Measurements from ENCODE around the gene GPRC5B.

Gene GPRC5B

DNA sequence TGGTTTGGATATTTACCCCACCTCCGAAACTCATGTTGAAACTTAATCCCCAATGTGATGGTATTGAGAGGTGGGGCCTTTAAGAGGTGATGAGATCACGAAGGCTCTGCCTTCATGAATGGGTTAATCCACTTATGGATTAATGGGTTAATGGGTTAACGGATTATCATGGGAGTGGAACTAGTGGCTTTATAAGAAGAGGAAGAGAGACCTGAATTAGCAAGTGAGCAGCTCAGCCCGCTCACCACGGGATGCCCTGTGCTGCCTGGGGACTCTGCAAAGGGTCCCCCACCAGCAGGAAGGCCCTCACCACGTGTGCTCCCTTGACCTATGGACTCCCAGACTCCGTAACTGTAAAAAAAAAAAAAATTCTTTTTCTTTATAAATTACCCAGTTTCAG, 16.5 kb upstream of the GPRC5B start:
- no peak for DNase-seq
- intact Hi-C loops (cut with DNase I), result loop anchor here (10.0 kb wide), 1 partner anchor 404 kb away; no protein-coding TSS in a partner anchor

- intact Hi-C loops (cut with DNase I), result no loop called here
- DNase-seq, result no peak
Observed at GRCh38 chr16:19899605-19899955, 14.9 kb upstream of the GPRC5B start.

GRCh38 chr16:19898924-19899604, 14.4 kb upstream of the GPRC5B start:
- DNase-seq, result peak in 33 of 42 donors; percentile 27 to 86 (median 61)
- intact Hi-C loops (cut with DNase I), result no loop called here

DNA sequence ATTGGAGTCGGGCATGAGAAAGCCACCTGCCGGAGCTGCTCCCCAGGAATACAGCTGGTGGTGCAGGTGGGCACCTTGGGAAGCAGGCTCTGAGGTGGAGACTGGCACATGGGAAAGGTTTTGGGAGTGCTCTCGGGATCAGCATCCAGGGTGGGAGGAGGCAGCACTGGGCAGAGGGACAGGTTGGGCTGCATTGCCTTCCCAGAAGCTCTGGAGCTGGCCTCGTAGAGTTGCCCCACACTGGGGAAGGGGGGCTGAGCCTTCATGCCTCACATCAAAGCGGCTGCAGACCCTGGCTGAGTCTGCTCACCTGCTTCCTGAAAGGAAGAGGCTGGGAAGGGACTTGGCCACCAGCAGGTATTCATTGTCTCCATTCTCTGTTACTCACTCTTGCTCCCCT, 13.5 kb upstream of the GPRC5B start:
- intact Hi-C loops (cut with DNase I), result no loop called here

GRCh38 chr16:19896951-19897350, 12.3 kb upstream of the GPRC5B start:
- intact Hi-C loops (cut with DNase I), result no loop called here
- DNase-seq, result no peak

More for the DNA sequence above, 13.5 kb upstream of the GPRC5B start:
- no peak for DNase-seq

- DNase-seq, result no peak
- intact Hi-C loops (cut with DNase I), result no loop called here
Observed at GRCh38 chr16:19894586-19894985, 9.9 kb upstream of the GPRC5B start.

DNA sequence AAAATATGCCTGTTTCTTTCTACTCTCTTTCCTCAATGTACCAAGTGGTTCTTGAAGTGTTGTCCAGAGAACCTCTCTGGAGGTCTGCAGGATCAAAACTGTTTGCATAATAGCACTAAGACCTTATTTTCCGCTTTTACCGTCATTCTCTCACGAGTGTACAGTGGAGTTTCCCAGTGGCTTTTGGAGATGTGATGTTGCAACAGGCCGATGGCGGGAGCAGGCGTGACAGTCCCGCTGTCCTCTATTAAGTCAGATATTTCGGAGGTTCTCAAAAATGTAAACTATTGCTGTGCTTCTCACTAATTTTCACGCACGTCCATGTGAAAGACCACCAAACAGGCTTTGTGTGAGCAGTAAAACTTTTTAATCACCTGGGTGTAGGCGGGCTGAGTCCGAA, 8.3 kb upstream of the GPRC5B start:
- intact Hi-C loops (cut with DNase I), result no loop called here
- no peak for DNase-seq

GRCh38 chr16:19890901-19891300, 6.3 kb upstream of the GPRC5B start:
- intact Hi-C loops (cut with DNase I), result no loop called here
- DNase-seq, result no peak

DNA sequence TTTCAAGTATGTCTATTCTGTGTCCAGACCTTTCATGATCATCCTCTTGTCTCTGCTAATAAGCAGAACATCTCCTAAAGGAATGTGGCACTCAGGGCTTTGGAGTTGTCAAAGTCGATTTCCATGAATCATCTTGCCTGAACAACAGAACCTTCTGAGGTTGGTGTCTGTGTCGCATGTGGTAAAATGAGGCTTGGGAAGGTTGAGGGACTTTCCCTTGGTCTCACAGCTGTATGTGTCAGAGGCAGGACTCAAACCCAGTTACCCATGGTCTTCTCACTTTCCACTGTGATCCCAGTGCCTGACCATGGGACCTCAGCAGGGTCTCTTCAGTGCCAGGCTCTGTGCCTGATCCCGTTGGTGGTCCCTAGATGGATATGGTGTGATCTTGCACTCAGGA, 4.2 kb upstream of the GPRC5B start:
- intact Hi-C loops (cut with DNase I), result no loop called here
- DNase-seq, result no peak

DNA sequence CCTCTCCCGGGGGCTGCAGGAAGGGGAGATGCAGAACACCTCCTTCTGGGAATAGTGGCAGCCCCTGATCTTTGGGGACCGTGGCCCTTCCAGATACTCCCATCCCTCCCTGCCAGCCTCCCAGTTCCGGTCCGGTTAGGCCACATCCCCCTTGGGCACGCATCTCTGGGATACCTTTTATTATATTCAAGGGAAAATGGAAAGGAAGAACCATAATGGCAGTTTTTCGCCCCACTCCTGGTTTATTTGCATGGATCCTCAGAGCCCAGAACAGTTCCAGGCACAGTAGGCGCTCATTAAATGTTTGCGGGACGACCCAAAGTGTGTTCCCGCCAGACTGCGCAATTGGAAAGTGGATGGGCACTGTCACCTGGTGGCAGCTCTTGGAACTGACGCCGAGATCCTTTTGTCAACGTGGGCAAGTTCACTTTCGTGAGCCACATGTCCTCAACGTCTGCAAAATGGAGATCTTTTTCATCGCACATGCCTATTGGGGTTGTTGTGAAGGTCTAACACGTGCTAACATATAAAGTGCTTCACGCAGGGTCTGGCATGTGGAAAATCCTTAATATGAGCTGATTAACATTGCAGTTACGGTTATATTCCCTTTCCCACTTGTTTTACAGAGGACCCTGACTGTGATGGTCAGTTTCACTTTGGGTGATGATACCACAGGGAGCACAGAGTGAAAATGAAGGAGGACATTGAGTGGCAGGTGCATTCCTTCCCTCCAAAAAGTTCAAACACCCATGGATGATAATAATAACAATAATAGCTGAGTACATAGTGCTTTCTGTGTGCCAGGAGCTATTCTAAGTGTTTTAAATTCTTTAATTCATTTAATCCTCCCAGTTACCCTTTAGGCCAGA, 1.7 kb upstream of the GPRC5B start:
- intact Hi-C loops (cut with DNase I), result loop anchor here (1.0 to 2.0 kb wide), 2 partner anchors 285 to 330 kb away; no protein-coding TSS in a partner anchor
- DNase-seq, result peak; percentile 76 to 97 (median 90)

DNA sequence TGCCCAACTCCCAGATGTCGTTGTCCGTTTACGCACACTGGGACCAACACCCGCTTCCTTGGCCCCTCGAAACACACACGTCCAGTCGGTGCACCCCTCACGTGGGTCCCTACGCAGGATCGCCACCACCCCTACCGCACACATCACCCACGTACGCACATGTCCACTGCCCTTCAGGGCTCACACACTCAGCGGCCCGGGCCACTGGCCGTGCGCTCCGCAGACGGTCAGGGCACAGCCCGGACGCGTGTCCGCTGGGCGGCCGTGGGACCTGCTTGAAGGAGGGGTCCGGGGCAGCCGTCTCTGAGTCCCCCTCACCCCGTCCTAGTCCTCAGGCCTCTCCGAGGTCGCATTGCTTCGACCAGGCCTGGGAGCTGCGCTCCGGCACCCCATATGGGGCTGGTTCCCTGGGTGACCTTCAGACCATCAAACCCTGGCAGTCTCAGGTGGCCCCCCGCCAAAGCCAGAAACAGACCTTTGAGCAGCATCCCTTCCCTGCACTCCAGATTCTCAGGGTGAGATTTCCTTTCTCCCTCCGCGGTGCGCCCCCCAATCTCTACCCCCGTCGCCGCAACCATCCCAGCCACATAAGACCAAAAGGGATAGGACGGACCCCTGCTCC, 914 bp upstream of the GPRC5B start:
- intact Hi-C loops (cut with DNase I), result loop anchor here (1.0 to 2.0 kb wide), 2 partner anchors 284 to 329 kb away; no protein-coding TSS in a partner anchor
- DNase-seq, result peak in 24 of 42 donors; percentile 20 to 79 (median 51)

DNA sequence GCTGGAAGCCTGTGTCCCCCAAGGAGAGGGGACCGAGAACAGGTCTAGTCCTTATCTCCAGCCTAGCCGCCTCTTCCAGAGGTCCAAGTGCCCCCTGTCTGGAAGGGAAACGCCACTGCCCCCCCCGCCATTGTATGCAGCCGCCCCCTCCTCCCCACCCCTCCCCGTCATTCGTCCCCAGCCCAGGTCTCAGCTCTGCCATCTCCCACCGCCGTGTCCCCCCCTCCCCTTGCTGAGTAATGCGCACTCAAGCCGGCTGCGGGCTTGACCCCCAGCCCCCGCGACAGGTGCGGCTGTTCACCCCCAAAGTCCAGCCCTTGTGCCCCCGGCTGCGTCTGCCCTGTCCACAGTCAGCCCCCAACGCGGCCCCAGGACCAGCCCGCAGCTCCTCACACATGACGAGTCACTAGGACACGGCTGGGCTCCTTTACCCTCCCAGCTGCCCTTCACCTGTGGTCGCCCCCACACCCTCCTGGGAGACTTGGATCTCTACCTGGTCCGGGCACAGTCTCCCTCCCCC, 622 bp downstream of the GPRC5B start:
- intact Hi-C loops (cut with DNase I), result loop anchor here (5.0 kb wide), 1 partner anchor 167 kb away; the partner anchor contains the start of genes IQCK and KNOP1
- DNase-seq, result peak in 7 of 42 donors; percentile 29 to 73 (median 53)

GRCh38 chr16:19883296-19883965, 1.2 kb downstream of the GPRC5B start:
- intact Hi-C loops (cut with DNase I), result loop anchor here (5.0 kb wide), 1 partner anchor 166 kb away; the partner anchor contains the start of genes IQCK and KNOP1
- peak in 41 of 42 donors; percentile 57 to 91 (median 80) for DNase-seq

- intact Hi-C loops (cut with DNase I), result loop anchor here (5.0 kb wide), 1 partner anchor 165 kb away; the partner anchor contains the start of genes IQCK and KNOP1
Observed at GRCh38 chr16:19882646-19883045, 2.0 kb downstream of the GPRC5B start.

GRCh38 chr16:19882186-19882585, 2.5 kb downstream of the GPRC5B start:
- intact Hi-C loops (cut with DNase I), result loop anchor here (5.0 kb wide), 1 partner anchor 165 kb away; the partner anchor contains the start of genes IQCK and KNOP1

More at GRCh38 chr16:19882646-19883045, 2.0 kb downstream of the GPRC5B start:
- peak in 17 of 42 donors; percentile 23 to 76 (median 53) for DNase-seq

GRCh38 chr16:19881783-19882182, 2.9 kb downstream of the GPRC5B start:
- DNase-seq, result peak in 2 of 42 donors; percentile 37 to 55
- intact Hi-C loops (cut with DNase I), result loop anchor here (5.0 kb wide), 1 partner anchor 164 kb away; the partner anchor contains the start of genes IQCK and KNOP1

More at GRCh38 chr16:19882186-19882585, 2.5 kb downstream of the GPRC5B start:
- DNase-seq, result peak in 18 of 42 donors; percentile 30 to 86 (median 60)

- no peak for DNase-seq
- intact Hi-C loops (cut with DNase I), result loop anchor here (5.0 kb wide), 1 partner anchor 164 kb away; the partner anchor contains the start of genes IQCK and KNOP1
Observed at GRCh38 chr16:19881028-19881427, 3.6 kb downstream of the GPRC5B start.

DNA sequence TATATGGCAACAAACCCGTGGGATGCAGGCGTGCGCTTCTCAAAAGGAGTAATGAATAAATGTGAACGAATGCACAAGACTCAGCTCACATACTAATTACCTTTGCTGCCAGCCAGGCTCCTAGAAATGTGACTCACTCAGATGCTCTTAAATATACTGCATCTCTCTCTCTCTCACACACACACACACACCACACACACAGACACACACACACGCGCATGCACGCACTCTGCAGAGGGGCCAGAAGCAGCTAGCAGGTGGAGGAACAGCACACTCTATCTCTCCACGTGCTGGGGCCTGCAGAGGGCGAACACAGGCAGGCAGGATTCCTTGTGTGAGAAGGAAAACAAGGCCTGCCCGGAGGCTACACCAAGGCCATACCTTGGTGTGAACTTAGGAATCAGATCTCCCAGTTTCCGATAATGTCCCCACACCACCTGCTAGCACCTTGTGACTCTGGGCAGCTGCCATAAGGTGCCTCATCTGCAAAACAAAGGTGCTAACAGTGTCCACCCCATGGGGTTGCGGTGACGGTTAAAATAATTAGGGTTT, 5.3 kb downstream of the GPRC5B start:
- intact Hi-C loops (cut with DNase I), result no loop called here
- DNase-seq, result peak in 33 of 42 donors; percentile 56 to 89 (median 71)

Data from head of caudate nucleus (tissue), 42 donors.